A673 (cell line): ENCODE measurements around the gene GCSH. TPM values are rescaled to one million over a fixed set of nuclear protein-coding genes. Genes with fewer than 3 reads are reported as not detected.

Experiments
- BruUV-seq: library from RNA; stranded (reverse); fragments of 400-500 nt; replicated peaks from 2 replicates; lab custom pipeline; 2021; lab: Mats Ljungman, UMichigan
- CTCF ChIA-PET: fragments of 300-600 bp; sonication (Branson Sonifier 250); formaldehyde crosslinking; loops from one replicate; lab custom pipeline; 2022; ENCODE audit warnings: antibody characterized with exemption; lab: Charles Lee
- POLR2A ChIA-PET: fragments of 300-600 bp; sonication (Branson Sonifier 250); formaldehyde crosslinking; loops from one replicate; lab custom pipeline; 2022; ENCODE audit warnings: antibody characterized with exemption; ENCODE audit not compliant: low non-redundant PET; lab: Charles Lee
- DNase-seq: peaks from one replicate; pipeline ENCODE4 v3.0.0-alpha.2; 2015; ENCODE audit warnings: low spot score
- H3K27ac ChIP-seq: fragments of 200-600 bp; sonication (generic); 2 replicates; pipeline ENCODE4 v1.5.1; 2016; ENCODE audit warnings: mixed run types, low read depth, mild to moderate bottlenecking, mixed read lengths, antibody characterized with exemption, low read length; ENCODE audit not compliant: poor library complexity, severe bottlenecking
- H3K27me3 ChIP-seq: fragments of 200-600 bp; sonication (generic); replicated peaks from 2 replicates; pipeline ENCODE4 v1.6.1; 2017; ENCODE audit warnings: mixed run types, low read depth, mild to moderate bottlenecking, mixed read lengths, antibody characterized with exemption, low read length; ENCODE audit not compliant: insufficient read depth, poor library complexity
- H3K36me3 ChIP-seq: fragments of 200-600 bp; sonication (generic); 2 replicates; pipeline ENCODE4 v1.6.1; 2016; ENCODE audit warnings: mixed run types, mild to moderate bottlenecking, mixed read lengths, antibody characterized with exemption, low read length; ENCODE audit not compliant: insufficient read depth, poor library complexity, severe bottlenecking
- H3K4me1 ChIP-seq: fragments of 200-600 bp; sonication (generic); 2 replicates; pipeline ENCODE4 v1.6.1; 2017; ENCODE audit warnings: mixed run types, mild to moderate bottlenecking, mixed read lengths, antibody characterized with exemption, low read length; ENCODE audit not compliant: insufficient read depth, poor library complexity, severe bottlenecking
- H3K4me3 ChIP-seq: fragments of 200-600 bp; sonication (generic); 2 replicates; pipeline ENCODE4 v1.5.1; 2016; ENCODE audit warnings: low read depth, mixed run types, mild to moderate bottlenecking, mixed read lengths, low read length; ENCODE audit not compliant: poor library complexity, severe bottlenecking
- H3K9me3 ChIP-seq: fragments of 200-600 bp; sonication (generic); 2 replicates; pipeline ENCODE4 v1.6.1; 2016; ENCODE audit warnings: mixed run types, low read depth, mild to moderate bottlenecking, mixed read lengths, antibody characterized with exemption, low read length; ENCODE audit not compliant: poor library complexity, severe bottlenecking
- CTCF ChIP-seq: fragments of 300-800, 200-600 bp; sonication (generic); conservative IDR thresholded peaks from 2 replicates; pipeline ENCODE4 v1.5.1; 2017; ENCODE audit warnings: low read depth, mild to moderate bottlenecking, antibody characterized with exemption, low read length, moderate library complexity, mixed read lengths
- EZH2 ChIP-seq: fragments of 200-600 bp; sonication (generic); IDR thresholded peaks from 2 replicates; pipeline ENCODE4 v1.6.1; 2017; ENCODE audit warnings: borderline replicate concordance, low read depth, mild to moderate bottlenecking, mixed read lengths, antibody characterized with exemption, low read length; ENCODE audit not compliant: poor library complexity, severe bottlenecking
- intact Hi-C: fragments of 100-400 bp; cut with micrococcal nuclease; formaldehyde crosslinking; loops from one replicate; pipeline ENCODE4 v1.10.0; 2022; ENCODE audit not compliant: unreplicated experiment
- total RNA-seq: library from RNA; stranded (reverse); gene quantifications from 2 replicates; pipeline ENCODE4 v1.2.3, GENCODE V29; 2021

The GCSH gene
- total RNA-seq, 1 experiment from 2014 or later: 65.8 TPM

- Histone ChIP-seq H3K9me3 (no peaks in the 10 kb centered on the region), H3K4me1 (no peaks in the 10 kb centered on the region), H3K4me3 (no peak overlapping the region), H3K27me3 (no peaks in the 10 kb centered on the region), H3K36me3 (peaks cover 39% of the 10 kb centered on the region), H3K27ac (no peak overlapping the region)
- no peak for TF ChIP-seq EZH2
- no peak for TF ChIP-seq CTCF
- intact Hi-C loops: no loop called here
- ChIA-PET CTCF (no interaction called here), POLR2A (no interaction called here)
- no TSS peak for BruUV-seq
- DNase-seq: no peak
Measured at GRCh38 chr16:81042821-81043220, 53.4 kb downstream of the GCSH start.

DNA sequence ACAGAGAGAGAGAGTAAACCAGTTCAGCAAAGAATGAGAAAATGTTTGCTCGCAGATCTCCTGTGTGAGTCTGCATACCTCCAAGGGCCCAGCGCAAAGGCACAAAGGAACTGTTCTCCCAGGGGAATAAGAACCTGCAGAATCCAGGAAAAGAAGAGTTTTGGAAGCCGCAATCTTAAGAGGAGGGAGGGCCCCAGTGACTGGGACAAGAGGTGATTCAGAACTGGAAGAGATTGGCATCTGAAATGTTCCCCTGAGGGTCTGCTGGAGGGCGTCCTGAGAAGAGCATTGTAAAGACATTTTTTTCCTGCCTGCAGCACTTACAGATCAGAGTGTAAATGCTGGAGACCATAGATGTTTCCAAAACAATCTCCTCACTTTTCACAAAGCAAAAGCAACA is 54.5 kb downstream of the GCSH start:
- no peak overlapping the region for H3K27ac ChIP-seq
- no peak for DNase-seq
- ChIA-PET POLR2A (no interaction called here), CTCF (no interaction called here)
- no peaks in the 10 kb centered on the region for H3K27me3 ChIP-seq
- peaks cover 39% of the 10 kb centered on the region for H3K36me3 ChIP-seq
- H3K9me3 ChIP-seq: no peaks in the 10 kb centered on the region
- no peak overlapping the region for H3K4me3 ChIP-seq
- no TSS peak for BruUV-seq
- intact Hi-C loops: no loop called here
- H3K4me1 ChIP-seq: no peaks in the 10 kb centered on the region
- TF ChIP-seq CTCF (no peak), EZH2 (no peak)

DNA sequence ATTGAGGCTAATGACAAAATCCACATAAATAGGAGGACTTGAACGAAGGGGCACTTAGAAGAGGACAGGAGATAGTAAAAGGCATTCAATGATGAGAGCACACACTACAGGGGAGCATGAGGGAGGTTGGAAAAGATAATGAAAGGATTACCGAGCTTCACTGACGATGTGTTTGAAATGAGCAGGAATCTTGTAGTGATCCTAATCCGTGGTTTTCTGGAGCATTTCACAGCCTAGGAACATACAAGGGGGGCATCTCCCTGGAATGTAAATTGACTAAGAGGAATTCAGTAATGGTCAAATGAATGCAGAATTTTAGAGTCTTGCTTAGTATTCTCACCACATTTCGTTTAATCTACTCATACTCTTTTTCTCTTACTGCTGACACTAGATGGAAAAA is 55.4 kb downstream of the GCSH start:
- H3K9me3 ChIP-seq: no peaks in the 10 kb centered on the region
- H3K4me1 ChIP-seq: no peaks in the 10 kb centered on the region
- H3K36me3 ChIP-seq: peaks cover 39% of the 10 kb centered on the region
- no peak overlapping the region for H3K27ac ChIP-seq
- TF ChIP-seq EZH2 (no peak), CTCF (no peak)
- intact Hi-C loops: no loop called here
- CTCF ChIA-PET: no interaction called here
- no TSS peak for BruUV-seq
- no peaks in the 10 kb centered on the region for H3K27me3 ChIP-seq
- peak; percentile 3 for DNase-seq
- H3K4me3 ChIP-seq: no peak overlapping the region
- POLR2A ChIA-PET: no interaction called here
